ENCODE measurements around the gene GPS1.

- TF ChIP-seq POLR2AphosphoS5 (IDR thresholded peaks at IDR 0.05) = no peak
- no peak for TF ChIP-seq EP300 (IDR thresholded peaks at IDR 0.05)
These were observed 31.8 kb upstream of the GPS1 start for GRCh38 chr17:82019690-82020571.

All from suprapubic skin (tissue), 4 donors.